GM10266 (cell line): Measurements from ENCODE around the gene GRIA1.

Experiments used
- DNase-seq: peaks from one replicate; pipeline ENCODE4 v3.0.0; 2012; ENCODE audit errors: extremely low spot score
- CTCF ChIP-seq: IDR thresholded peaks from 2 replicates; pipeline ENCODE4 v1.5.1; 2012; ENCODE audit warnings: mild to moderate bottlenecking, low read depth; ENCODE audit not compliant: control insufficient read depth, insufficient read depth; ENCODE audit errors: missing control alignments

The GRIA1 gene

GRCh38 chr5:153613672-153614071 lies 123.2 kb downstream of the GRIA1 start:
- no peak for DNase-seq
- TF ChIP-seq CTCF, result no peak

GRCh38 chr5:153617190-153617589 lies 126.7 kb downstream of the GRIA1 start:
- TF ChIP-seq CTCF, result no peak
- DNase-seq, result no peak

GRCh38 chr5:153618307-153618706 lies 127.8 kb downstream of the GRIA1 start:
- TF ChIP-seq CTCF, result no peak
- no peak for DNase-seq

- no peak for TF ChIP-seq CTCF
- DNase-seq, result no peak
Measured at GRCh38 chr5:153618867-153619266, 128.4 kb downstream of the GRIA1 start.

- no peak for DNase-seq
- no peak for TF ChIP-seq CTCF
Measured at GRCh38 chr5:153619771-153620170, 129.3 kb downstream of the GRIA1 start.

- no peak for DNase-seq
- TF ChIP-seq CTCF, result no peak
Measured at GRCh38 chr5:153623124-153623523, 132.7 kb downstream of the GRIA1 start.

- DNase-seq, result no peak
- no peak for TF ChIP-seq CTCF
Measured at GRCh38 chr5:153623751-153624450, 133.4 kb downstream of the GRIA1 start.
